ENCODE results near the gene TAS2R43. TPM values are rescaled to one million over a fixed set of nuclear protein-coding genes. Genes with fewer than 3 reads are reported as not detected.

The TAS2R43 gene, protein sequence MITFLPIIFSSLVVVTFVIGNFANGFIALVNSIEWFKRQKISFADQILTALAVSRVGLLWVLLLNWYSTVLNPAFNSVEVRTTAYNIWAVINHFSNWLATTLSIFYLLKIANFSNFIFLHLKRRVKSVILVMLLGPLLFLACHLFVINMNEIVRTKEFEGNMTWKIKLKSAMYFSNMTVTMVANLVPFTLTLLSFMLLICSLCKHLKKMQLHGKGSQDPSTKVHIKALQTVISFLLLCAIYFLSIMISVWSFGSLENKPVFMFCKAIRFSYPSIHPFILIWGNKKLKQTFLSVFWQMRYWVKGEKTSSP
- total RNA-seq: under 1 TPM; 0.35 to 0.67 TPM
- under 1 TPM in 1 of 2 donors, not detected in 1; 0.20 TPM for polyA plus RNA-seq

DNA sequence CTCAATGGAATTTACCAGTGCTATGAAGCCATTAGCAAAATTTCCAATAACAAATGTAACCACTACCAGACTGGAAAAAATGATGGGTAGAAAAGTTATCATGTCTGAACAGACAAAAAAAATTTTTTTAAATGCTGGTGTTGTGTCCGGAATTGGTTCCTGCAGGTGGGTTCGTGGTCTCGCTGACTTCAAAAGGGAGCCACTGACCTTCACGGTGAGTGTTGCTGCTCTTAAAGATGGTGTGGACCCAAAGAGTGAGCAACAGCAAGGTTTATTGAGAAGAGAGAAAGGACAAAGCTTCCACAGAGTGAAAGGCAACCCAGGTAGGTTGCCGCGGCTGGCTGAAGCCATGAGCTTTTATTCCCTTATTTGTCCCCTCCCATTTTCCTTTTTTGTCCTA, at the start of gene TAS2R43:
TSS of gene TAS2R43 (minus strand) at position 186 of the 400 bp plus-strand sequence. CDS start at position 102, 84 bp downstream.
- no peak within 1 kb of the TSS for H3K27ac ChIP-seq (ENCODE audit: low read depth, low read length)
- peaks cover 0 to 8% (median 0%) of the 10 kb centered on the region in 4 donors for H3K4me1 Mint-ChIP-seq
- no peak within 1 kb of the TSS for H3K4me3 ChIP-seq (ENCODE audit: low read length in 2 of 2)
- CTCF ChIA-PET (ENCODE audit: partially characterized antibody): no interaction called here
- peaks cover 0 to 6% (median 0%) of the 10 kb centered on the region in 8 donors for H3K9me3 Mint-ChIP-seq
- H3K4me3 Mint-ChIP-seq: no peak within 1 kb of the TSS
- no peaks in the 10 kb centered on the region for H3K27me3 Mint-ChIP-seq
- H3K4me1 ChIP-seq (ENCODE audit: insufficient read depth, low read length): no peaks in the 10 kb centered on the region
- no peaks in the 10 kb centered on the region for H3K9me3 ChIP-seq (ENCODE audit: control insufficient read depth in 1 of 2, low read length in 2 of 2)
- H3K36me3 Mint-ChIP-seq: peaks cover 0 to 5% of the 10 kb centered on the region in 2 donors
- intact Hi-C loops (cut with micrococcal nuclease): no loop called here
- H3K27ac Mint-ChIP-seq: no peak within 1 kb of the TSS
- H3K36me3 ChIP-seq (ENCODE audit: insufficient read depth, low read length): no peaks in the 10 kb centered on the region
- no peaks in the 10 kb centered on the region for H3K27me3 ChIP-seq (ENCODE audit: insufficient read depth, low read length)
- POLR2A ChIA-PET (ENCODE audit: partially characterized antibody): no interaction called here
- no peak for DNase-seq

DNA sequence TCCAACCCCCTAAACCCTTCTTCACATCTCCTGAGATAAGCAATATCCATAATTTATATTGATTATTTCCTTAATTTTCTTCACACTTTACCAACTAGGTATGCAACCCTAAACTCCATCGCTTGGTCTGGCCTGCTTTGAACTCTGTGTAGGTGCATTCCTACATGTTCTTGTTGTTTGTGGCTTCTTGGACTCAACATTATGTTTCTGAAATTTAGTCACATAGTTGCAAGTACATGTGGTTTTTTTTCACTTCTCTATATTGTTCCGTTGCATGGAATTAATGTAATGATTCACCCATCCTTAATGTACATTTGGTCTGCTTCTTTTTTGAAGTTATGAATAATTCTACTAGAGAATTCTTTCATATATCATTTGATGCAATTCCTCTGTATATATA, 44.0 kb upstream of the TAS2R43 start:
- CTCF ChIA-PET (ENCODE audit: partially characterized antibody): no interaction called here
- H3K4me1 ChIP-seq (ENCODE audit: insufficient read depth, low read length): no peaks in the 10 kb centered on the region
- no peak overlapping the region for H3K27ac ChIP-seq (ENCODE audit: low read depth, low read length)
- H3K27ac Mint-ChIP-seq: peak overlapping the region in 1 of 7 donors; percentile 1
- no peak overlapping the region for H3K4me3 ChIP-seq (ENCODE audit: low read length in 2 of 2)
- H3K27me3 Mint-ChIP-seq: no peaks in the 10 kb centered on the region
- POLR2A ChIA-PET (ENCODE audit: partially characterized antibody): no interaction called here
- H3K4me3 Mint-ChIP-seq: no peak overlapping the region
- peaks cover 0 to 2% (median 0%) of the 10 kb centered on the region in 8 donors for H3K9me3 Mint-ChIP-seq
- H3K4me1 Mint-ChIP-seq: peaks cover 21 to 30% (median 24%) of the 10 kb centered on the region in 4 donors
- peaks cover 2 to 31% of the 10 kb centered on the region in 2 donors for H3K36me3 Mint-ChIP-seq
- H3K27me3 ChIP-seq (ENCODE audit: insufficient read depth, low read length): no peaks in the 10 kb centered on the region
- no peak for DNase-seq
- intact Hi-C loops (cut with micrococcal nuclease): no loop called here
- no peaks in the 10 kb centered on the region for H3K9me3 ChIP-seq (ENCODE audit: control insufficient read depth in 1 of 2, low read length in 2 of 2)
- no peaks in the 10 kb centered on the region for H3K36me3 ChIP-seq (ENCODE audit: insufficient read depth, low read length)

DNA sequence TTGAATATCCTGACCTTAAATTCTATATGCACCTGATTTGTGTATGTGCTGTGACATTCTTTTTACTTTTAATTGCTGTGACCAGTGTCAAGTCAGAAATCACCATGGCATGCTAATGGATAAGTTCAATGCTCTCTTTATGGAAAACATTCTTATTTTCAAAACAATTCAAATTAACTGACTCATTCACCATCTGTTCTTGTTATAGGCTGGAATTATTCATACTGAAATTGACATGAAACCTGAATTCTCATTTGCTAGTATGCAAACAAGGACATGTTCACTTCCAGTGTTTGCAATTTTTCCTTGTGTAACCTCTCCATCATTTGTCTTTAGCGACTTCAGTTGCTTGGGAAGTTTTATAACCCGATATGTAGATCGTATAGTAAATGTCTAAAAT, 42.2 kb upstream of the TAS2R43 start, which contains the start of gene TAS2R30:
TSS of gene TAS2R30 (minus strand) at position 340 of the 400 bp plus-strand sequence. CDS start 400 bp downstream, outside the sequence.
- Mint-ChIP-seq H3K27me3 (no peaks in the 10 kb centered on the region), H3K36me3 (peaks cover 4 to 36% of the 10 kb centered on the region in 2 donors), H3K9me3 (peaks cover 0 to 2% (median 0%) of the 10 kb centered on the region in 8 donors), H3K4me3 (no peak within 1 kb of the TSS), H3K4me1 (peaks cover 19 to 31% (median 25%) of the 10 kb centered on the region in 4 donors), H3K27ac (peak within 1 kb of the TSS in 3 of 7 donors; percentile 4 to 72 (median 55))
- CTCF ChIA-PET (ENCODE audit: partially characterized antibody): no interaction called here
- no peaks in the 10 kb centered on the region for H3K27me3 ChIP-seq (ENCODE audit: insufficient read depth, low read length)
- POLR2A ChIA-PET (ENCODE audit: partially characterized antibody): no interaction called here
- DNase-seq: no peak
- H3K9me3 ChIP-seq (ENCODE audit: control insufficient read depth in 1 of 2, low read length in 2 of 2): no peaks in the 10 kb centered on the region
- no peaks in the 10 kb centered on the region for H3K36me3 ChIP-seq (ENCODE audit: insufficient read depth, low read length)
- H3K27ac ChIP-seq (ENCODE audit: low read depth, low read length): no peak within 1 kb of the TSS
- intact Hi-C loops (cut with micrococcal nuclease): no loop called here
- no peaks in the 10 kb centered on the region for H3K4me1 ChIP-seq (ENCODE audit: insufficient read depth, low read length)
- H3K4me3 ChIP-seq (ENCODE audit: low read length in 2 of 2): no peak within 1 kb of the TSS

DNA sequence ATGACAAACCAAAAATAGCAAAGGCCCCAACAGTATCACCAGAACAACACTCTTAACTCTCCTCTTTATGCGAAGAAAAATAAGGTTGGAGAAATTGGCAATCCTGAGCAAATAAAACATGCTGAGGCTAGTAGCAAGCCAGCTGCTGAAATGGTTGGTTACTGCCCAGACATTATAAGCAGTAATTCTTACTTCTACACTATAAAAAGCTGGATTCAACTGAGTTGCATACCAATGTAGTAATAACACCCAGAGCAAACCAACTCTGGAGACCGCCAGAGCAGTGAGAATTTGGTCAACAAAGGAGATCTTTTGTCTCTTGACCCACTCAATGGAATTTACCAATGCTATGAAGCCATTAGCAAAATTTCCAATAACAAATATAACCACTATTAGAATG, 41.7 kb upstream of the TAS2R43 start:
- no peaks in the 10 kb centered on the region for H3K36me3 ChIP-seq (ENCODE audit: insufficient read depth, low read length)
- H3K27me3 Mint-ChIP-seq: no peaks in the 10 kb centered on the region
- POLR2A ChIA-PET (ENCODE audit: partially characterized antibody): no interaction called here
- no peak overlapping the region for H3K4me3 ChIP-seq (ENCODE audit: low read length in 2 of 2)
- DNase-seq: no peak
- CTCF ChIA-PET (ENCODE audit: partially characterized antibody): no interaction called here
- H3K27ac Mint-ChIP-seq: no peak overlapping the region
- H3K4me1 ChIP-seq (ENCODE audit: insufficient read depth, low read length): no peaks in the 10 kb centered on the region
- intact Hi-C loops (cut with micrococcal nuclease): no loop called here
- peaks cover 19 to 31% (median 25%) of the 10 kb centered on the region in 4 donors for H3K4me1 Mint-ChIP-seq
- H3K27ac ChIP-seq (ENCODE audit: low read depth, low read length): no peak overlapping the region
- no peak overlapping the region for H3K4me3 Mint-ChIP-seq
- H3K9me3 ChIP-seq (ENCODE audit: control insufficient read depth in 1 of 2, low read length in 2 of 2): no peaks in the 10 kb centered on the region
- H3K27me3 ChIP-seq (ENCODE audit: insufficient read depth, low read length): no peaks in the 10 kb centered on the region
- peaks cover 0 to 2% (median 0%) of the 10 kb centered on the region in 8 donors for H3K9me3 Mint-ChIP-seq
- peaks cover 9 to 41% of the 10 kb centered on the region in 2 donors for H3K36me3 Mint-ChIP-seq

DNA sequence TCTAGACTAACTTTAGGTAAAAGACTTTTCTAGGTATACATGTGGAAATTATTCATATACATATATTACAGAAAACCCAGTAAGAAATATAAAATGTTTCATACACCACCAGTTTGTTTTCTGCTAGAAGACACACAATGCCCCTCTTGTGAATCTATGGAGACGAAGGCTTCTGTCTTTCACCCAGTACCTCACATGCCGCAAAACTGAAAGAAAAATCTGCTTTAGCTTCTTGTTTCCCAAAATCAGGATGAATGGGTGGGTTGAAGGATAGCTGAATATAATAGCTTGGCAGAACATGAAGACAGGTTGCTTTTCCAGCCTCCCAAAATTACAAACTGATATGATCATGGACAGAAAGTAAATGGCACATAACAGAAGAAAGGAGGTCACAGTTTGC, 41.0 kb upstream of the TAS2R43 start:
- H3K27ac ChIP-seq (ENCODE audit: low read depth, low read length): no peak overlapping the region
- H3K27me3 ChIP-seq (ENCODE audit: insufficient read depth, low read length): no peaks in the 10 kb centered on the region
- no peak overlapping the region for H3K4me3 ChIP-seq (ENCODE audit: low read length in 2 of 2)
- ChIA-PET POLR2A (ENCODE audit: partially characterized antibody) (no interaction called here), CTCF (ENCODE audit: partially characterized antibody) (no interaction called here)
- H3K4me1 Mint-ChIP-seq: peaks cover 19 to 31% (median 25%) of the 10 kb centered on the region in 4 donors
- H3K27ac Mint-ChIP-seq: peak overlapping the region in 1 of 7 donors; percentile 9
- peaks cover 11 to 48% of the 10 kb centered on the region in 2 donors for H3K36me3 Mint-ChIP-seq
- no peak overlapping the region for H3K4me3 Mint-ChIP-seq
- H3K9me3 ChIP-seq (ENCODE audit: control insufficient read depth in 1 of 2, low read length in 2 of 2): no peaks in the 10 kb centered on the region
- intact Hi-C loops (cut with micrococcal nuclease): no loop called here
- H3K36me3 ChIP-seq (ENCODE audit: insufficient read depth, low read length): no peaks in the 10 kb centered on the region
- H3K4me1 ChIP-seq (ENCODE audit: insufficient read depth, low read length): no peaks in the 10 kb centered on the region
- no peak for DNase-seq
- H3K27me3 Mint-ChIP-seq: no peaks in the 10 kb centered on the region
- peaks cover 0 to 2% (median 0%) of the 10 kb centered on the region in 8 donors for H3K9me3 Mint-ChIP-seq

DNA sequence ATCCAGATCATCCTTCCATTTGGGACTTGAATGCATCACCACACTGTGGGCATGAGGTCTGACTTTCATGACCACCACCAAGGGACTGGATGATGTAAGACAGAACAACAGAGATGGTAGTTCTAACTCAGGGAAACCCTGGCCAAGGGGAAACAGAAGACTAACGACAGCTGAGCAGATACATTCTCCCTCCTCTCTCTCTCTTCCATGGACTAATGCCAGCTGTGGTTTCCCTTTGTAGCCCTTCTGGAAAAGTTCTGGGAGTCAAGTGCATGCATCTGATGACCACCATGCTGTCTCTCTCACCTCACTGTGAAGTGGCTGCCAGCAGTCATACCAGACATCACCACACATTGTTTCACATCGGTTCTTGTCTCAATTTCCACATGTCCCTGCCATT, 38.9 kb upstream of the TAS2R43 start:
- Histone ChIP-seq H3K36me3 (ENCODE audit: insufficient read depth, low read length) (no peaks in the 10 kb centered on the region), H3K27me3 (ENCODE audit: insufficient read depth, low read length) (no peaks in the 10 kb centered on the region), H3K4me3 (ENCODE audit: low read length in 2 of 2) (no peak overlapping the region), H3K27ac (ENCODE audit: low read depth, low read length) (no peak overlapping the region), H3K4me1 (ENCODE audit: insufficient read depth, low read length) (no peaks in the 10 kb centered on the region), H3K9me3 (ENCODE audit: control insufficient read depth in 1 of 2, low read length in 2 of 2) (no peaks in the 10 kb centered on the region)
- Mint-ChIP-seq H3K4me1 (peaks cover 18 to 23% (median 20%) of the 10 kb centered on the region in 4 donors), H3K27me3 (no peaks in the 10 kb centered on the region), H3K27ac (no peak overlapping the region), H3K36me3 (peaks cover 22 to 58% of the 10 kb centered on the region in 2 donors), H3K9me3 (peaks cover 0 to 9% (median 3%) of the 10 kb centered on the region in 8 donors), H3K4me3 (peak overlapping the region in 1 of 8 donors; percentile 13)
- intact Hi-C loops (cut with micrococcal nuclease): no loop called here
- ChIA-PET POLR2A (ENCODE audit: partially characterized antibody) (no interaction called here), CTCF (ENCODE audit: partially characterized antibody) (no interaction called here)
- DNase-seq: no peak

DNA sequence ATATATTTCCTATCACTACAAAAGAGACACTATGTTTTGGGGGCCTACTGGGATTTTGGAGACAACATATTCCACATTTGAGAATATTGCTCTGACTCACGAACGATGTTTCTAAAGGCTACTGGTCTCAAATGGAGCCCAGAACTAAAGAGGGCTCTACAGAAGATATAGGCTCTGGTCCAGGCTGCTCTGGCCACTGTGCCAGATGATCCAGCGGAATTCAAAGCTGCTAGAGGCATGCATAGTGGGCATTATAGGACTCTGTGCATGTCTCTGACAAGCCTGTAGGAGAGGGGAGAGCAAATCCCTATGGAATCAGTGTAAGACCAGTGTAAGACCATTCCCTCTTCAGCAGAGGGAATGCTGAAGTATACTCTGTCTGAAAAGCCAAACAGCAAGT, 38.3 kb upstream of the TAS2R43 start:
- intact Hi-C loops (cut with micrococcal nuclease): no loop called here
- no peak for DNase-seq
- peaks cover 15 to 21% (median 18%) of the 10 kb centered on the region in 4 donors for H3K4me1 Mint-ChIP-seq
- Histone ChIP-seq H3K4me3 (ENCODE audit: low read length in 2 of 2) (no peak overlapping the region), H3K27me3 (ENCODE audit: insufficient read depth, low read length) (no peaks in the 10 kb centered on the region), H3K9me3 (ENCODE audit: control insufficient read depth in 1 of 2, low read length in 2 of 2) (no peaks in the 10 kb centered on the region), H3K4me1 (ENCODE audit: insufficient read depth, low read length) (no peaks in the 10 kb centered on the region), H3K36me3 (ENCODE audit: insufficient read depth, low read length) (no peaks in the 10 kb centered on the region), H3K27ac (ENCODE audit: low read depth, low read length) (no peak overlapping the region)
- H3K9me3 Mint-ChIP-seq: peaks cover 0 to 9% (median 4%) of the 10 kb centered on the region in 8 donors
- peaks cover 22 to 57% of the 10 kb centered on the region in 2 donors for H3K36me3 Mint-ChIP-seq
- CTCF ChIA-PET (ENCODE audit: partially characterized antibody): no interaction called here
- peak overlapping the region in 2 of 7 donors; percentile 63 to 76 for H3K27ac Mint-ChIP-seq
- no peaks in the 10 kb centered on the region for H3K27me3 Mint-ChIP-seq
- POLR2A ChIA-PET (ENCODE audit: partially characterized antibody): no interaction called here
- no peak overlapping the region for H3K4me3 Mint-ChIP-seq
